ENCODE results near the gene MAPK10.
"Not testable (repeated sequence)": the region's sequence is repeated elsewhere in the genome, so short reads cannot be mapped to it uniquely, and the experiment has no call there.

MAPK10 gene

GRCh38 chr4:86178211-86178610 lies 181.6 kb downstream of the MAPK10 start:
- no peak for FAIRE-seq

DNA sequence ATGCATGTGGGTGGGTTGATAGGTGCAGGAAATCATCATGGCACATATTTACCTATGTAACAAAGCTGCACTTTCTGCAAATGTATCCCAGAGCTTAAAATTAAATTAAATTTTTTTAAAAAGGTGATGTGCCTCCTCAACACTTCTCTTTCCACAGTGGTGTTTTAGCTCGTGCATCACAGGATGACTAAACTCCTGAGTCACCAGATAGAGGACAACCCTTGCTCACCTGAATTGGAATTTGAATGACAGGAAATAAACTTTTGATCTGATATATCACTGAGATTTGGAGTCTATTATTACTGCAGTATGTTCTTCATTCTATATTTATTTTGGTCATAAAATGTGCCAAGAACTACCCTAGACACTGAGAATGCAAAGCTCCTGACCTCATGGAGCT lies 185.3 kb downstream of the MAPK10 start:
- no peak for FAIRE-seq

GRCh38 chr4:86168335-86168734 lies 191.5 kb downstream of the MAPK10 start:
- FAIRE-seq = not testable (repeated sequence)

DNA sequence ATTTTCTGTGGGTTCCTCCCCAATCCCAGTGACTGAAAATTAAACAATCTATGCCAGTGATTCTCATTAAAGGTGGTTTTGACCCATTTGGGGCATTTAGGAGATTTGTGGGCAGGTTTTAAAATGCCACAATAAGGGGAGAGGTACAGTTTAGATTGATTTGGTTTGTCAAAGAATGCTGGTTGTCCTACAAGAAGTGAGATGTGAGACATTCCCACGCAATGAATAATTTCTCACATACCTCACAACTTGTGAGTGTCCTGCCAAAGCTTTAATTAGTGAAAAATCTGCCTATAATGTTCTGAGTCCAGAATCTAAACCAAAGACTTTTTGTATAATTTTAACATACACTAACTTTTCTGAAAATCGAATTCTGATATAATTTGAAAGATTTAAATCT lies 199.4 kb downstream of the MAPK10 start:
- no peak for FAIRE-seq

- no peak for FAIRE-seq
Measured at GRCh38 chr4:86159216-86159615, 200.6 kb downstream of the MAPK10 start.

GRCh38 chr4:86156531-86156930 lies 203.3 kb downstream of the MAPK10 start:
- FAIRE-seq = no peak

DNA sequence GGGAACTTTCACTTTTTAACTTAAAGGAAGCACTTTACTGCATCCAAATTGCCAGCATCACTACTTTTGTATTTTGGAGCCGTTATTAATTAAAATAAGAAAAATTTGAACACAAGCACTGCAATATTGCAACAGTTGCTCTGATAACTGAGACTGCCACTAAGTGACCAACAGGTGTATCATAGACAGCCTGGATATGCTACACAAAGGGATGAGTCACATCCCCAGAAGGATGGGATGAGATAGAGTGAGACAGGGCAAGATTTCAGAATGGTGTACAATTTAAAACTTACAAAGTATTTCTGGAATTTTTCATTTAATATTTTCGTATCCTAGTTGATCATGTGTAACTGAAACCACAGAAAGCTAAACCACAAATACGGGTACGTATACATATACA lies 204.1 kb downstream of the MAPK10 start:
- FAIRE-seq = no peak

DNA sequence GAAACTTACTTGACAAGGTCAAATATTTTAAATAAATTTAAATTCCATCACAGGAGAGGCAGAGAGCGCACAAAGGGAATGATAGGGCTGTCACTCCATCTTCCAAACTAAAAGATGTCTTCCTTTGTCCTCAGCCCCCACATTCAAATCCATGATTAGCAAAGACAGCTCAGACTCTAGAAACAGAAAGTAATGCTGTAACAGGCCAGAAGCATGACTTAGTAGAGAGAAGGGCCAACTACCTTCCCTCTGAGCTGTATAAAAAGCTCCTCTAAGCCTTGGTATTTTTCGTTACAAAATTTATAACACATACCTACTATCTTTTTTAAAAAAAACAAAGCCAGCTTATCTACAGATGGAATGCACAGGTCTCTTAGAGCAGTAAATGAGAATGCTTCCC lies 207.4 kb downstream of the MAPK10 start:
- FAIRE-seq = no peak

DNA sequence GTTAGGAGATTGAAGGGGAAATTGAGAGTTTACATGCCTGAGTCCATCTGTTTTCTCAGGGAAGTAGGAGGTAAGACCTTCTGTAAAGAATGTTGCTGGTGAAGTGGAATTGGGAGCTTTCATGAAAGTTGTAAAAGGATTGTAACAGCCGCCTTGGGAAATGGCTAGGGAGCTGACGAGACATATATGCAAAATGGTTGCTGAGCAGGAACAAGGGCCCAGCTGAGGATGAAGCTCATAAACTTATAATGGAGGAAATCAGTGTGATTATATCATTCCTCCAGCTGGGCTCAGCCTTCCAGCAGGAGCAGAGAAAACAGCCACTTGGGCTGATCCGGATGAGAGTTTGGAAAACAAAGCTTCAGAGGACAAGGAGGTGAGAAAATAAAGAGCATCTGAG lies 208.7 kb downstream of the MAPK10 start:
- FAIRE-seq = no peak

DNA sequence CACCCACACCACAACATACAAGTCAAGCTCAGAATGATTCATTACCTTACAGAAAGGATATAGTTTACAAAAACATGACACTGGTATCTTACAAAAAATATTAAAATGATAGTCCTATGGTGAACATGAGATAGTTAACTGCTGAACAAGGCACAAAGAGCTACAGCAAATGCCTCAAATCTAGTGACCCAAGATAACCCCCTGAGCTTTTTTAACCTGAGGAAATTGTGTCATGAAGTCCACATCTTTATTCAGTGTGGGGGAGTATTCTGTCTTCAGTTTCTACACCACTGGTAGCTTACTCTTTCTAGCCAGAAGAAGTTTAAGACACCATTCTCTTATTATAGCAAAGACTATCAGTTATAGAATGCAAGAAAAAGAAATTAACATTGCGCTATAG lies 218.7 kb downstream of the MAPK10 start:
- FAIRE-seq = no peak

GRCh38 chr4:86132468-86132867 lies 227.4 kb downstream of the MAPK10 start:
- FAIRE-seq = no peak

DNA sequence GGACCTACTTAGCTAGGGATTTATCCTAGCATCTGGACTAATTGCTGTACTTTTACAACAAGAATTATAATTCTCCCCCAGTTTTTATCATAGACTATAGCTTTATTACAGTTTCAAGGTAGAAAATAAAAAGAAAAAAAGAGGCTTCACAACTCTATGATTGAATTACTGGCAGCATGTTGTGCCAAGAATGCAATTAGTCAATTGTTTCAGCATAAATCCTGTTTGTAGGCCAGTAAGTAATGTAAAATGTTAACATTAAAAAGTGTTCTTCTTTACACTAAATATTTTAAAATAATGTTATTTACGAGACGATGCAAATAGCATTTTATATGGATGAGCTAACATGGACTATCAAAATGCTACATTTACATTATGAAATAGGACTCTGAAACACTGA lies 228.4 kb downstream of the MAPK10 start:
- FAIRE-seq = no peak

- FAIRE-seq = no peak
Measured at GRCh38 chr4:86130160-86130933, 229.5 kb downstream of the MAPK10 start.

- FAIRE-seq = no peak
Measured at GRCh38 chr4:86129546-86129945, 230.3 kb downstream of the MAPK10 start.

DNA sequence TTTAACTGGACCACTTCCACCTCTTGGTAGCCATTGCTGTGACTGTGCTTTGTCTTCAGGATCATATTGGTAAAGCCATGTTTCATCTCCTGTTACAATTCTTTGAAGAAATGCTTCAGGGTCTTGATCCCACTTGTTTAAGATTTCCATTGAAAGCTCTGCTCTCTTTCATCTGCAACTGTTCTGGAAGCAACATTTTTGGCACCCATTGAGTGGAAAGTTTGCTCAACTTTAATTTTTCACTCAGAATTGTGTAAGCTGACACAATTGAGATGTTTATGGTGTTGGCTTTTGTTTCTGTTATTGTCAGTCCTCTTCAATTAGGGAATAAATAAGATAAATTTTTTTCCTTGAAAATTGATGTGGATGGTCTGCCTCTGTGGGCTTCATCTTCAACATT lies 237.4 kb downstream of the MAPK10 start:
- no peak for FAIRE-seq

GRCh38 chr4:86118711-86119110 lies 241.1 kb downstream of the MAPK10 start:
- FAIRE-seq = no peak

DNA sequence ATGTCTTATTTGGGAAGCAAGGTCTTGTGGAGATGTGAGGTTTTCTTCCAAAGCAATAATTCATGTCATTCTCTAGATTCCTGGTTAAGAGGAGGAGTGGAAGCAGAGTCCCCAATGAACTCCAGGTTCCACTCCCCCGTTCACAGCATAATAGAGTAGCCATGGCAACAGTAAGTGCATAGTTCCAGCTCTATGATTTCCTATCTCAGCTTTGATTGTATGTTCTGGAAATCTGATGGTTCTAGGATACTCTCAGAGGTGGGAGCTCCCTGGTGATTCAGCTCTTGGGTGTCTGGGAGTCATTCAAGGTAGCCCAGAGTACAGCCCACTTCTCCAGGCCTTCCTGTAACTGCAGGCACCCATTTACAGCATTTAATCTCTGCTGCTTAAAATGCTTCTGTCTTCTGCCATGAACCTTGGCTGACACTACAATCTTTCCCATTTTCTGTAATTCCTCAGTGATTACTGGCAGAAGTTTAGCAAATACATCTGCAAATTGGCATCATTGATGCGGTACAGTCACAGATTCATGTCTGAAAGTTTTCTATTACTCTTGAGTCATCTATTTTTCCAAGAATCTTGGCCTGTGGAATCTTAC lies 242.0 kb downstream of the MAPK10 start:
- FAIRE-seq = no peak

DNA sequence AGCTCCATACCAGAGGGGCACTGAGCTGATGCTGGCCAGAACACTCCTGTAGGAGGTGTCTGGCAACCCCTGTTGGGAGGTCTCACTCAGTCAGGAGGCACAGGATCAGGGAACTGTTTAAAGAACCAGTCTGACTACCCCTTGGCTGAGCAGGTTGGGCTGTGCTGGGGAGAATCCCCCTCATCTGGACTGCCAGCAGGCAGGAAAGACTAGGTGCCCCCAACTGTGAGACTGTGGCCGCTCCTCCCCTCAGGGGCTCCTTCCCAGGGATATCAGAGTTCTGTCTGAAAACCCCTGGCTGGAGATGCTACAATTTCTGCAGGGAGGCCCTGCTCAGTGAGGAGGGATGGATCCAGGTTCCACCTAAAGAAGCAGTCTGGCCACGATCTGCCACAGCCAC lies 245.3 kb downstream of the MAPK10 start:
- no peak for FAIRE-seq

DNA sequence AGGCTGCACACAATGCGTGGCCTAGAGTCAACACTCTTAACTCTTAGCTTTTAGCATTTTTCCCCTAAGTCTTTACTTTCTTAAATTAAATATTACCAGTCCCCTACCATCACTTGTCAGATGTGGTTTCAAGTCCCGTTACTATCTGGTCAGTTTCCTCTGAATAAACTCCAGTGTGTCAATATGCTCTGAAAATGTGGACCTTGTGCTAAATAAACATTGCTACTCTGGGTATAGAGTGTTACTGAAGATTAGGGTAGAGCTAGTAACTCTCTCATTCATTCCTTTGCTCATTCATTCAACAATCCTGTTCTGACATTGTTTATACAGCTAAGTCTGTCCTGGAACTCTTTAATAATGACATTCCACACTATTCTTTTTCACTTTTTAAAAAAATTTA lies 251.0 kb downstream of the MAPK10 start:
- no peak for FAIRE-seq

GRCh38 chr4:86108137-86108536 lies 251.7 kb downstream of the MAPK10 start:
- no peak for FAIRE-seq

GRCh38 chr4:86107112-86107511 lies 252.7 kb downstream of the MAPK10 start:
- no peak for FAIRE-seq

DNA sequence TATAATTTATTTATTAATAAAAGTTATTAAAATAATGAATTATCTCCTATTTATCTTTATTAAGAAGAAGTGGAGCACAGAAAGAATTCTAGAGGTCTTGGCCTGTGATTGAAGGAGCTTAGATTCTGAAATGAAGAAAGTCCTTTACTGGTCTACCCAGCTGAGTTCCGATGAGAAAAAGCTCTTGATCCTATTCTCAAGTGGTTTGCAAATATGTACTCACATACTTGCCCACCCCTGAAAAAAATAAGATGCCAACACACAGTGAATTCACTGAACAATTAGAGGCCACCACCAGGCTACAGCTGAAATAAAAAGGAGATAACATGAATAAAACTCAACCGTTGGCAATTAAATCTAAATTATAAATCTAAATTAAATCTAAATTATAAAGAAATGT lies 253.4 kb downstream of the MAPK10 start:
- FAIRE-seq = no peak

DNA sequence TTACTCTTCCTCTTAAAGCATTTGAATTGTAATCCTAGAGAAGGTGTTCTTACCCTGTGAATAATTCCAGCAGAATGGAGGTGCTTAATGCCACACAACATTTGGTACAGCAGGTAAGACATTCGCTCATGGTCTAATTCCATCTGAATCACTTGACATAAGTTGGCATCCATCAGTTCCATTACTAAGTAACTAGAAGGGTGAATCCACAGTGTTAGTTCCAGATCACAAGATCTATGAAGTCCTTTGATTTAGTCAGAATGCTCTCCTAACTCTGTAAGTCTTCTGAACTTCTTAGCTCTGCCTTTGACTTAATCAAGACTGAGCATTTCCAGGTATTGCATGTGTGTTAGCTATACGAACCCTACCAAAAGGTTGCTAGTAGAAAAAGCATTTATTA lies 258.0 kb downstream of the MAPK10 start:
- FAIRE-seq = no peak

DNA sequence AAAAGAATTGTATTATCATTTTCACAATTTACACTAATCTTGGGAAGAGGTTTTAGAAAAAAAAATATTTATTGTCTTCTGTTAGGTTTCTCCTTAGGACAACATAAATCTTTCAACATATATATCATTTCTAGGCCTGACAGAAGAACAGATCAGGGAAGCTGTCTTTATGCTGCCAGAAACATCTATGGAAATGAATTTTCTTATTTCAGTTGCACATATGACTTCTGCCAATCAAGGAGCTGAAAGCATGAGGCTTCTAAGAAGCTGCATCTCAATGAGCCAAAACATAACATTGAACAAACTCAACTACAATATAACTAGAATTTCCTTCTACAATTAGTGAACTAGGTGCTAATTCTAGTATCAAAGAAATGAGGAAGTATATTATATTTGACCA lies 258.4 kb downstream of the MAPK10 start:
- FAIRE-seq = no peak

All from G401.6 (cell line).